Fibroblast of the conjunctiva (primary cell): ENCODE results near the gene ATG5.

Source experiments
- DNase-seq: peaks from one replicate; pipeline ENCODE4 v3.0.0-alpha.2; 2010; ENCODE audit warnings: low read depth

ATG5 gene

DNA sequence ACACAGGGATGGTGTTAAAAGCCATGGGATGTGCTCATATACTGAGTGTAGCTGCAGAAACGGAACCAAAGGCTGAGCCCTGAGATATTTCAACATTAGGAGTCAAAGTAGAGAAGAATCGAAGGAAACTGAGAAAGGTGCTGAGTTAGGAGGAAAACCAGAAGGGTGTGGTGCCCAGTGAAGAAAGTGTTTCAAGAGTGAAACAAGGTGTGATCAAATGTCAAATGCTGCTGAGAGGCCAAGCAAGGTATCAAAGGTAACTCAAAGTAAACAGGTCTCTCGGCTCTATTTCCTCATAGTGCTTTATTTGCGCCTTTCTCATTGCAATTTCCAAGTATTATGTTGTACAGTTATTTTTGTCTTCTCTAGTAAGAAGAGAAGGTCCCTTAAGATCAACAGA is 145.4 kb downstream of the ATG5 start:
- no peak for DNase-seq

DNA sequence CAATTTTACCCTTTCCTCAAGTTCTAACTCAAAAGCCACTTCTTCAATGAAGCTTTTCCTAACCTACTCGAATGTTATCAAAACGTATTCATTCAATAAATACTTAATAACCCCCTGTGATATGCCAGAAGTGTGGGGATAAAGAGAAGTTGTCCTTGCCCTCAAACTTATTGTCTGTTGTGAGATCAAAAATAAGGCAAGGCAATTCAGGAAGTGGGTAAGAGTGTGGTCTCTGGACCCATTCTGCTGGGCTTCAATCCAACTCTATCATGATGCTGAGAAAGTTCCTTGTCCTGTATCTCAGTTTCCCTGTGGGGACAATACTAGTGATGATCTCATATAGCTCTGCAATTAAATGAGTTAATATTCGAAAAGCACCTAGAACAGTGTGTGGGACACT is 146.7 kb downstream of the ATG5 start:
- DNase-seq = no peak

DNA sequence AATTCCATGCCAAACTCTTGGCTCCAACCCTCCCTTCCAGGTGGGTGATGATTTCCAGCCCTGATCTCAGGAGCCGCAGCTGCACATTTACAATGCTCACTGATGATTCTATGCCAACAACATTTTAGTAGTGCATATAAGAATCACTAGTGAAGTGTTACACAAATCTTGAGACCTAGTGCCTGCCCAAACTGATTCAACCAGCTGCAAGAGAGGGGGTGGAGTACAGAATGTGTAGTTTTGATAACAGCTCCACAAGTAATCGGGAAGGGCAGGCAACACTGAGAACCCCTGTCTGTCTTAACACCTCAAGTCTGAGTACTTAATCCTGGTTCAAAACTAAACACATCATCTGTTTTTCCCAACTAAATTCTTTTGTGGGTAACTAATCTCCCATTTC is 147.8 kb downstream of the ATG5 start:
- DNase-seq = no peak

DNA sequence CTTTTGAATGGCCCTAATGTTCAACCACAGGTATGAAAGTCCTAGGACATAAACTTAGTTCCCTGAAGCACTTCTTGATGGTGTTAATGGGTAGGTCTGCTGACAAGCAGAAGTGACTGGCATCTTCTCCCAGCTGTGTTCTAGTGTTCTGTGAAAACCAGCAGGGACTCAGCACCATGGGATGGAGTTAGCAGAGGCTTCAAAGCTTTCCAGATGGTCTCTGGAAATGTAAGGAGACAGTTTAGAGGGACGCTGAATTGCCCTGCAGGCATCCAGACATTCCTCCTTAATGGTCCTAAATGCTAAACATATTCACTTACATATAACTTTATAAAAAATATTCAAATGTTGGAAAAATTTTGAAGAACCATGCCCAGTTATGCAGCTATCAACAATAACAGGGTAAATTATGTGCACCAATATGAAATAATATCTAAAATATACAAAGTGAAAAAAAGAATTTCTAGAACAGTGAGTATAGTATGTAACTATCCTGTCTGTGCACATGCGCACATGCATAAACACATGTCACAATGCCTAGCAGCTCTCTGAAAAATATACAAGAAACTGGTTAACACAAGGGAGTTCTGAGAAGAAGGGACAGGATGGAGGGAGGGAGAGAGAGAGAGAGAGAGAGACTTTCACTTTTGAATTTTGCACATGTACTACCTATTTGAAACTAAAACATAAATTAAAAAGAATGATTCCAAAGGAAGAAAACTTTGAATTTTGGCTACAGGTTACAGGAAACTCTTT is 152.3 kb downstream of the ATG5 start:
- no peak for DNase-seq

DNA sequence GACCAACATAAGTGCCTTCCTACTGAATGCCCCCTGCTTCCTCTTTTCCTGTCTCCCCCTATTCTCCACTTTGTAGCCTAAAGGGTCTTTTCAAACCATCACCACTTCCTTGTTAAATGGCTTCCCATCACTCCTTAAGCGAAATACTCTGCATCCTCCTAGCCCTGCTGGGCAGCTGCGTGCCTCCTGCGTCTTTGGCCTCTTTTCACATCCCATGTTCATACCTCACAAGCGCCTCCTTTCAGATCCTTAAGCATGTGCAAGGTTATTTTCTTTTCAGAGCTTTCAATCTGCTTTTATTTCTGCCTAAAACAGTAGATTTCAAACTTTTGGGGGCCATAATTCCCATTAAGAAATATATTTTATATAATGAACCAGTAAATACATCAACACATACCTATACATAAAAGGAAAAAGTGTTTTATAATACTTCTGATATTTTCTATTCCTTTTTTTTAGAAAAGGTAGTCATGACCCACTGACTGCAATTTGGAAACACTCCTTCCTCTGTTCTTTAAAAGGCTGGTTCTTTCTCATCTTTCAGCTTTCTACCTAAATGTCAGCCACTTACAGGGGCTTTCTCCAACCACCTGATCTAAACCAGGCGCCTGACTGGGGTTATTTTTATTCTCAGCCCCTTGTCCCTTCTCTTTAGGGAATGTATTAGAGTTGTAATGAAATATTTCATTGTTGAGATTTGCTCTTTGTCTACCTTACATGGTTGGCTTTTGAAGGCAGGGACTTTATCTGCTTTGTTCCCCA is 155.3 kb downstream of the ATG5 start:
- no peak for DNase-seq

DNA sequence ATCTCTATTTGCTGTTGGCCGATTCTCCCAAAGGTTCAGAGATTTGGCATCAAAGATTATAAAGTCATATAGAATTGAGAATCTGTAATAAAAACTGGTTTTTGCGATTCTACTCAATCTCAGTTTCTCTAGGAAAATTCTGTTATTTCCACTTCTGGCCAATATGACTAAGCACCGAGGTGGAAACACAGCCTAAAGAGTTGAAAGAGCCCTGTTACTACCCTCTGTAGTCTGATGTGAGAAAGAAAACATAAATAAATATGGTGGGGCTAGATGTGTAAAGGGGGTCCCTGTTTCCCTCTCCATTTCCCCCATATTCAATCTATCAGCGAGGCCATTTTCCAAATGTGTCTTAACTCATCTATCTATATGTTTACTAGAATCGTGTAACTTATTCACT is 156.0 kb downstream of the ATG5 start:
- DNase-seq = no peak

- DNase-seq = no peak
Observed at GRCh38 chr6:106168097-106168888, 157.3 kb downstream of the ATG5 start.

- DNase-seq = no peak
Observed at GRCh38 chr6:106167096-106167814, 158.3 kb downstream of the ATG5 start.

- DNase-seq = no peak
Observed at GRCh38 chr6:106165885-106166485, 159.6 kb downstream of the ATG5 start.

DNA sequence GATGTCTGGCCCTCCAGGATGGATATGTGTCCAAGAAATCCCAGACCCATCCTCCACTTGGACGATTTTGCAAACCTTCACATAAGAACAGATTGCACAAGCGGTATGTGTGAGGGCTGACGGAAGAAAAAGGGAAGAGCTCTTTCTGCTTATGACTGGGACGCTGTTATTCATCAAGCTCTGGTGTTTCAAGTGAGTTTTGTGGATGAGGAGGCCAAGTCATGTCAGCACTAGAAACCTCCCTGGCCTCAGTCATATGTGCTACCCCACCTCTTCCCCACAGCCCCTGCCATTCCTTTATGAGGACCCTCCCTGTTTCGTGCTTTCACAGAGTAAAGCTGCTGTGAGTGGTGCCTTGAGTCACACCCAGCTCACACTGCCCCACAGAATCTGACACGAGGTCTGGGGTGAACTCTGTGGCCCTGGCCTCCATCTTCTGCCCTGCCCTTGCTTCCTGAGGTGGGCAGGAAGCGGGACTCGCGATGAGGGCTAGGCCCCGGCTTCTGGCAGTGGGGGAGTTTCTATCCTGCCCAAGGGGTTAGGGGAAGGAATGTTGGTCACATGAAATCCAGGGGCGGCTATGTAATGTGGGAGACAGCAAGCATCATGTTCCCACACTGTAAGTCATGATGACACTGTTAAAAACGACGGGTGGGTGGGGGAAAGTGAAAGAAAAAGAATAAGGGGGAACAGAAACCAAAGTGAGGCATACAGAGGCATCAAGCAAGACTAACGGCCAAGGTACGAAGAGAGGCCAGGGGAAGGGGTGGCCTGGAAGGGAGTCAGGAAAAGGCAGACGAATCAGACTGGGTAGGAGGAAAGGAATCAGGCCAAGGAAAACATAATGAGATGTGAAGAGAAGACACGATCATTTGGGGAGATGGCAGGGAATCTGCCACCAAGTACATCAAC is 161.3 kb downstream of the ATG5 start:
- peak; percentile 63 for DNase-seq

GRCh38 chr6:106163446-106163965 is 162.1 kb downstream of the ATG5 start:
- DNase-seq = peak; percentile 49

DNA sequence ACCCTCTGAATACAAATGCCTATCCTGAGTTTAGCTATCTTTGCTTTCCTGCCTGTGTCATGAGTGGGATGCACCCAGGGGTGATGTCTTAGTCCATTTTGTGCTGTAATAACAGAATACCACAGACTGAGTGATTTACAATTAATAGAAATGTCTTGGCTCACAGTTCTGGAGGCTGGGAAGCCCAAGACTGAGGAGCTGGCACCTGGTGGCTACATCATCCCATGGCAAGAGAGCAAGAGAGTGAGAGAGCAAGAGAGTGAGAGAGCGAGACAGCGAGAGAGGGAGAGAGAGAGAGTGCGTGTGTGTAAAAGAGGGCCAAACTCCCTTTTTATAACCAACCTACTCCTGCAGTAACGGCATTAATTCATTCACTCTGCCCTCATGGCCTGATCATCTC is 162.6 kb downstream of the ATG5 start:
- no peak for DNase-seq

DNA sequence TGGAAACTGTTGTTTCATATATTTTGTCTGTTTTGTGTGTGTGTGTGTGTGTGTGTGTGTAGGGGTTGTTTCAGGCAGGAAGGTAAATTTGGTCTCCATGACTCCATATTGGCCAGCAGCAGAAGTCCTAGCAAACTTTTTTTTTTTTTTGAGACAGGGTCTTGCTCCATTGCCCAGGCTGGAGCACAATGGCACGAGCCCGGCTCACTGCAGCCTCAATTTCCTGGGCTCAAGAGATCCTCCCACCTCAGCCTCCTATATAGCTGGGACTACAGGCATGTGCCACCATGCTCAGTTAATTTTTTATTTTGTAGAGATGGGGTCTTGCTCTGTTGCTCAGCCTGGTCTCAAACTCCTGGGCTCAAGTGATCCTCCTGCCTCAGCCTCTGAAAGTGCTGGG is 163.7 kb downstream of the ATG5 start:
- DNase-seq = no peak

DNA sequence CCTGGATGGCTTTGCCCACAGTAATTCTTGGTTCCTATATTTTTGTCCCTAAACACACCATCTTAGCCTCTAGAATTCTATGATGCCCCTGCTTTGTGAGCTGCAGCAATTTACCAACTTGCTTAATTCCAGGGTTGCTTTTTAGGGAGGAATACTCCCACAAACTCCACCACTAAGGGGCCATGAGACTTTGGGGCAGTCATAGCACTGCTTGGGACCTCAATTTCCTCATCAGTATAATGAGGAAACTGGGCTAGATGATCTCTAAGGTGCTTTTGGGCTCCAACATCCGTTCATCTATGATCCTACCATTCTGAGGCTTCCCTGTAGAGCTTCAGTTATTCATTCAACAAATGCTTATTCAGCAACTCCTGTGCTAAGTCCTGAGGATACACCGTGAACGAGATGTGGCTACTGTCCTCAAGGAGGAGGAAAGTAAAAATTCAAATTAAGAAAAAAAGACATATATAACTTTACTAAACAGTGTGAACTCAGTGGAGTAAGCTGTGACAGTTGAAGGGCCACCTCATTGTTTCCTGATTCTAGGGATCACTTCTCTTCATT is 164.2 kb downstream of the ATG5 start:
- no peak for DNase-seq

DNA sequence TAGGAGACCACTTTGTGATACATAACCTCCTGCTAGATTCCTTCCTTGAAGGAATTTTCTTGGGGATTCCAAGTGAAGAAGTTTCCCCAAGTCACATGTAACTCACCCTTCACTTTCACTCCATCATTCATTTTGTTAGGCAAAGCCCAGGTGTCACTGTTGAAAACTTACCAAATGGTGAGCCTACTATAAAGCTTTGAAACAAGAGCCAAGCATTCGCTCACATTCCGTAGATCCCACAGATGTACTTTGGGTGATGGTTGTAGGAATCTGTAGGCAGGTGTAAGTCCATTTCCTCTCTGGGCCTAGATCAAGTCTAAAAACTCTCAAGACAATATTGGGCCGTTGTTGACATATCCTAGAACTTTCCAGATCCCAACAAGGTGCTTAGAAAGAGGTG is 165.4 kb downstream of the ATG5 start:
- DNase-seq = no peak

- peak; percentile 52 for DNase-seq
Observed at GRCh38 chr6:106159531-106159940, 166.0 kb downstream of the ATG5 start.

GRCh38 chr6:106158816-106159215 is 166.7 kb downstream of the ATG5 start:
- DNase-seq = no peak

GRCh38 chr6:106156863-106157262 is 168.7 kb downstream of the ATG5 start:
- DNase-seq = no peak

GRCh38 chr6:106156413-106156812 is 169.1 kb downstream of the ATG5 start:
- no peak for DNase-seq

GRCh38 chr6:106155219-106155830 is 170.2 kb downstream of the ATG5 start:
- no peak for DNase-seq
